ENCODE data around the gene AFMID.

The AFMID gene

GRCh38 chr17:78235885-78236284 lies 48.7 kb downstream of the AFMID start:
- TF ChIP-seq FOXP2 (optimal IDR thresholded peaks at IDR 0.05; ENCODE audit: borderline replicate concordance, extremely low read depth, extremely low read length, insufficient read depth): no peak
- no peak for TF ChIP-seq SIN3A (IDR thresholded peaks at IDR 0.05; ENCODE audit: borderline replicate concordance, insufficient read depth, low read length)
- TF ChIP-seq TAF1 (IDR thresholded peaks at IDR 0.05; ENCODE audit: borderline replicate concordance, insufficient read depth, low read length): no peak
- TF ChIP-seq, protein P1, sequence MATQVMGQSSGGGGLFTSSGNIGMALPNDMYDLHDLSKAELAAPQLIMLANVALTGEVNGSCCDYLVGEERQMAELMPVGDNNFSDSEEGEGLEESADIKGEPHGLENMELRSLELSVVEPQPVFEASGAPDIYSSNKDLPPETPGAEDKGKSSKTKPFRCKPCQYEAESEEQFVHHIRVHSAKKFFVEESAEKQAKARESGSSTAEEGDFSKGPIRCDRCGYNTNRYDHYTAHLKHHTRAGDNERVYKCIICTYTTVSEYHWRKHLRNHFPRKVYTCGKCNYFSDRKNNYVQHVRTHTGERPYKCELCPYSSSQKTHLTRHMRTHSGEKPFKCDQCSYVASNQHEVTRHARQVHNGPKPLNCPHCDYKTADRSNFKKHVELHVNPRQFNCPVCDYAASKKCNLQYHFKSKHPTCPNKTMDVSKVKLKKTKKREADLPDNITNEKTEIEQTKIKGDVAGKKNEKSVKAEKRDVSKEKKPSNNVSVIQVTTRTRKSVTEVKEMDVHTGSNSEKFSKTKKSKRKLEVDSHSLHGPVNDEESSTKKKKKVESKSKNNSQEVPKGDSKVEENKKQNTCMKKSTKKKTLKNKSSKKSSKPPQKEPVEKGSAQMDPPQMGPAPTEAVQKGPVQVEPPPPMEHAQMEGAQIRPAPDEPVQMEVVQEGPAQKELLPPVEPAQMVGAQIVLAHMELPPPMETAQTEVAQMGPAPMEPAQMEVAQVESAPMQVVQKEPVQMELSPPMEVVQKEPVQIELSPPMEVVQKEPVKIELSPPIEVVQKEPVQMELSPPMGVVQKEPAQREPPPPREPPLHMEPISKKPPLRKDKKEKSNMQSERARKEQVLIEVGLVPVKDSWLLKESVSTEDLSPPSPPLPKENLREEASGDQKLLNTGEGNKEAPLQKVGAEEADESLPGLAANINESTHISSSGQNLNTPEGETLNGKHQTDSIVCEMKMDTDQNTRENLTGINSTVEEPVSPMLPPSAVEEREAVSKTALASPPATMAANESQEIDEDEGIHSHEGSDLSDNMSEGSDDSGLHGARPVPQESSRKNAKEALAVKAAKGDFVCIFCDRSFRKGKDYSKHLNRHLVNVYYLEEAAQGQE (IDR thresholded peaks at IDR 0.05; ENCODE audit: insufficient read depth in 1 of 2, low read depth in 2 of 2, low read length in 2 of 2): no peak
- TF ChIP-seq POLR2AphosphoS5 (IDR thresholded peaks at IDR 0.05; ENCODE audit: low read depth, low read length): no peak

DNA sequence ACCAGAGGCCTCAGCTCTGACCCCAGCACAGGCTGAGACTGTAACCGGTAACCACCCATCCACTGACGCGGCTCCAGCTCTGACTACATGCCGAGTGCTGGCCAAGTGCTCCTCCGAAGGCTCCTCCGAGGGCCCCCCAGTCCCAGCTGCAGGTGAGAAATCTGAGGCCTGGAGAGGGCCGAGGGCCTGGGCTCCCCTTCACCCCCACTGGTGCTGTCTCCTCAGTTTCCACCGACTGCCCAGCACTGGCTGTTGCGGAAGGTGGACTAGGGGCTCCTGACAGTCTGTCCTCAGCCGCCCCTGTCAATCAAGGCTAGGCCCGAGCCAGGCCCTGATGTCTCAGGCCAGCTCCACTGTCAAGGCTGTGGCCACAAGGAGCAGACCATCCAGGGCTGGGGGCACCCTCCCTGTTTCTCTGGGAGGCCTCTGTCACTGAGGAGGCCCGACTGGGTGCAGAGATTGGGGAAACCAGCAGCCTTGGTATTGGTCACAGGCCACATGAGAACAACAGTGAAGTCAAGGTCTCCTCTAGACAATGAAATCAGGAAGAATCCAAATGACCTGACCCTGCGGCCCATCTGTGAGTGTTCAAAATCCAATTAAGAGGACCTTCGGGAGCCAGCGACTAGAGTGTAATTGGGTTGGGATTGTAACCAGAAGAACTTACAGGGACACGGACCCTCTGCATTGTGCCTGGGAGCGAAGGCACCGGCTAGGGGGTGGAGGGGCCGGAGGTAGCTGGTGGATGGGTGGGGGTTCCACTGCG lies 49.4 kb downstream of the AFMID start:
- TF ChIP-seq TAF1 (IDR thresholded peaks at IDR 0.05; ENCODE audit: borderline replicate concordance, insufficient read depth, low read length): no peak
- TF ChIP-seq, protein P1 (IDR thresholded peaks at IDR 0.05; ENCODE audit: insufficient read depth in 1 of 2, low read depth in 2 of 2, low read length in 2 of 2): no peak
- TF ChIP-seq POLR2AphosphoS5 (IDR thresholded peaks at IDR 0.05; ENCODE audit: low read depth, low read length): no peak
- TF ChIP-seq SIN3A (IDR thresholded peaks at IDR 0.05; ENCODE audit: borderline replicate concordance, insufficient read depth, low read length): no peak
- TF ChIP-seq FOXP2 (optimal IDR thresholded peaks at IDR 0.05; ENCODE audit: borderline replicate concordance, extremely low read depth, extremely low read length, insufficient read depth): no peak

- no peak for TF ChIP-seq FOXP2 (optimal IDR thresholded peaks at IDR 0.05; ENCODE audit: borderline replicate concordance, extremely low read depth, extremely low read length, insufficient read depth)
- TF ChIP-seq, protein P1 (IDR thresholded peaks at IDR 0.05; ENCODE audit: insufficient read depth in 1 of 2, low read depth in 2 of 2, low read length in 2 of 2): no peak
- TF ChIP-seq POLR2AphosphoS5 (IDR thresholded peaks at IDR 0.05; ENCODE audit: low read depth, low read length): no peak
- no peak for TF ChIP-seq TAF1 (IDR thresholded peaks at IDR 0.05; ENCODE audit: borderline replicate concordance, insufficient read depth, low read length)
- no peak for TF ChIP-seq SIN3A (IDR thresholded peaks at IDR 0.05; ENCODE audit: borderline replicate concordance, insufficient read depth, low read length)
These were observed 50.3 kb downstream of the AFMID start for GRCh38 chr17:78237401-78238012.

GRCh38 chr17:78238823-78239488 lies 51.8 kb downstream of the AFMID start:
- TF ChIP-seq SIN3A (IDR thresholded peaks at IDR 0.05; ENCODE audit: borderline replicate concordance, insufficient read depth, low read length) (no peak), FOXP2 (optimal IDR thresholded peaks at IDR 0.05; ENCODE audit: borderline replicate concordance, extremely low read depth, extremely low read length, insufficient read depth) (no peak), TAF1 (IDR thresholded peaks at IDR 0.05; ENCODE audit: borderline replicate concordance, insufficient read depth, low read length) (no peak)

DNA sequence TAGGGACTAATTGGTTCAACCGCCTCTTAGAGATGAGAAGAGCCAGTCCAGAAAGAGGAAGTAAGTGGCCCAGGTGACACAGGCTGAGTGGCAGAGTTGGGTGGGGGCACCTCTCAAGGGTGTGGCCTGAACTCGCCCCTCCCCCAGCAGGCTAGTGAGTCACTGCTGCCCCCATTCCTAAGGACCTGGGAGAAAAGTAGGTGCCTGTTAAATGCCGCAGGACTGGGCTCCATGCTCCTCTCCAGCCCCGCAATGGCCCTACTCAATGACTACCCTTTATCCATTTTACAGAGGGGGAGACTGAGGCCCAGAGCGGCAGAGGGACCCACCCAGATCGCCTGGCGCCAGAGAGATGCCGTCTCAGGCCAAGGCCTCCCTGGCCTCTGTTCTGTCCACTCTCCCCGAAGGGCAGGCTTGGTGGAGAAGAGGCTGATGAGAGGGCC lies 52.3 kb downstream of the AFMID start:
- no peak for TF ChIP-seq POLR2AphosphoS5 (IDR thresholded peaks at IDR 0.05; ENCODE audit: low read depth, low read length)
- no peak for TF ChIP-seq SIN3A (IDR thresholded peaks at IDR 0.05; ENCODE audit: borderline replicate concordance, insufficient read depth, low read length)
- no peak for TF ChIP-seq TAF1 (IDR thresholded peaks at IDR 0.05; ENCODE audit: borderline replicate concordance, insufficient read depth, low read length)
- TF ChIP-seq FOXP2 (optimal IDR thresholded peaks at IDR 0.05; ENCODE audit: borderline replicate concordance, extremely low read depth, extremely low read length, insufficient read depth): no peak
- TF ChIP-seq, protein P1 (IDR thresholded peaks at IDR 0.05; ENCODE audit: insufficient read depth in 1 of 2, low read depth in 2 of 2, low read length in 2 of 2): no peak
